Measurements from ENCODE around the gene ATF1. TPM values are rescaled to one million over a fixed set of nuclear protein-coding genes. Genes with fewer than 3 reads are reported as not detected.

ATF1 gene
- total RNA-seq, 1 donor from 2014 or later: 42.5 TPM

DNA sequence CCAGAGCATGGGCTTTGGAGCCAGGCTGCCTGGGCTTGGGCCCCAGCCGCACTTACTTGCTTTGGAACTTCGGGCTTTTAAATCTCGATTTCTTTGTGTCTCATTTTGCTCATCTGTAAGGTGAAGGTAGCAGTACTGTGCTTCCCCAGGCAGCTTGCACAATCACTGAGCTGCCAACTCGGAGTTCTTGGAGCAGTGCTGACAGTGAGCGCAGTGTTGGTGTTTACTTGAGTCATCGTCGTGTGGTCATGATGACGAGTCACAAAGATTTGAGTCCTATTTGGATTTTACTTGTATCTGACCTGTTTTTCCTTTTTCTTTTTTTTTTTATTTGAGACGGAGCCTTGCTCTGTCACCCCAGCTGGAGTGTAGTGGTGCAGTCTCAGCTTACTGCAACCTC lies 31.3 kb upstream of the ATF1 start:
- intact Hi-C loops (cut with micrococcal nuclease): loop anchor here (5.0 kb wide), 1 partner anchor 95 kb away; no protein-coding TSS in a partner anchor
- ChIA-PET POLR2A (no interaction called here), CTCF (no interaction called here)
- Mint-ChIP-seq H3K4me1 (no peaks in the 10 kb centered on the region), H3K9me3 (no peaks in the 10 kb centered on the region), H3K4me3 (no peak overlapping the region), H3K36me3 (ENCODE audit: low read depth) (peaks cover 91% of the 10 kb centered on the region), H3K27me3 (no peaks in the 10 kb centered on the region), H3K27ac (no peak overlapping the region)
- DNase-seq: no peak
- TF ChIP-seq, protein P1, sequence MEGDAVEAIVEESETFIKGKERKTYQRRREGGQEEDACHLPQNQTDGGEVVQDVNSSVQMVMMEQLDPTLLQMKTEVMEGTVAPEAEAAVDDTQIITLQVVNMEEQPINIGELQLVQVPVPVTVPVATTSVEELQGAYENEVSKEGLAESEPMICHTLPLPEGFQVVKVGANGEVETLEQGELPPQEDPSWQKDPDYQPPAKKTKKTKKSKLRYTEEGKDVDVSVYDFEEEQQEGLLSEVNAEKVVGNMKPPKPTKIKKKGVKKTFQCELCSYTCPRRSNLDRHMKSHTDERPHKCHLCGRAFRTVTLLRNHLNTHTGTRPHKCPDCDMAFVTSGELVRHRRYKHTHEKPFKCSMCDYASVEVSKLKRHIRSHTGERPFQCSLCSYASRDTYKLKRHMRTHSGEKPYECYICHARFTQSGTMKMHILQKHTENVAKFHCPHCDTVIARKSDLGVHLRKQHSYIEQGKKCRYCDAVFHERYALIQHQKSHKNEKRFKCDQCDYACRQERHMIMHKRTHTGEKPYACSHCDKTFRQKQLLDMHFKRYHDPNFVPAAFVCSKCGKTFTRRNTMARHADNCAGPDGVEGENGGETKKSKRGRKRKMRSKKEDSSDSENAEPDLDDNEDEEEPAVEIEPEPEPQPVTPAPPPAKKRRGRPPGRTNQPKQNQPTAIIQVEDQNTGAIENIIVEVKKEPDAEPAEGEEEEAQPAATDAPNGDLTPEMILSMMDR (IDR thresholded peaks at IDR 0.05): no peak
- no peak for ATAC-seq (ENCODE audit: low read depth)

DNA sequence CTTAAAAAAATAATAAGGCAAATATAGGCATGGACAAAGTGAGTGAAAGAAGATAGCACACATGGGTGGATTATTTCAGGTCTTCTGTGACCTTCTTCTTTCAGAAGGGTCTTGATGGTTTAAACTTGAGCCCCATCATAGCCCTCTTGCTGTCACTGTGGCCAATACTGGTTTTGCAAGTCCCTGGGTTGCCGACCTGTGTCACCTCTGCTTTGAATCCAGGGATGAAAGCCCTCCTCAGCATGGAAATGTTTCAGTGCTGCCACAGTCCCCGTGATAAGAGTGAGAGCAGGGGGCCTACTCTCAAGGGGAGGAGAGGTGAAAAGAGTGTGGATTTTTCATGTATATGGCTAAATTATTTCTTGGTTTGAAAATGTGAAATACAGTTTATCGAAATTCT lies 30.2 kb upstream of the ATF1 start:
- DNase-seq: no peak
- no peak overlapping the region for H3K4me3 Mint-ChIP-seq
- intact Hi-C loops (cut with micrococcal nuclease): loop anchor here (1.0 to 5.0 kb wide), 2 partner anchors 96 to 229 kb away; partner anchors contain the start of gene DIP2B
- no peaks in the 10 kb centered on the region for H3K9me3 Mint-ChIP-seq
- peaks cover 91% of the 10 kb centered on the region for H3K36me3 Mint-ChIP-seq (ENCODE audit: low read depth)
- H3K4me1 Mint-ChIP-seq: no peaks in the 10 kb centered on the region
- no peak for ATAC-seq (ENCODE audit: low read depth)
- CTCF ChIA-PET: interaction anchor here (1.1 kb wide), 1 partner anchor 229 kb away, joined by 3 read pairs; the partner anchor contains the start of gene DIP2B
- no peaks in the 10 kb centered on the region for H3K27me3 Mint-ChIP-seq
- H3K27ac Mint-ChIP-seq: no peak overlapping the region
- TF ChIP-seq, protein P1 (IDR thresholded peaks at IDR 0.05): no peak
- POLR2A ChIA-PET: no interaction called here

GRCh38 chr12:50734409-50735263 lies 29.3 kb upstream of the ATF1 start:
- ATAC-seq (ENCODE audit: low read depth): no peak
- Mint-ChIP-seq H3K27ac (no peak overlapping the region), H3K27me3 (no peaks in the 10 kb centered on the region), H3K36me3 (ENCODE audit: low read depth) (peaks cover 92% of the 10 kb centered on the region), H3K9me3 (no peaks in the 10 kb centered on the region), H3K4me3 (no peak overlapping the region), H3K4me1 (no peaks in the 10 kb centered on the region)
- ChIA-PET POLR2A (interaction anchor here (1.1 kb wide), 1 partner anchor 230 kb away, joined by 3 read pairs; the partner anchor contains the start of gene DIP2B), CTCF (interaction anchor here (1.1 to 1.5 kb wide), 2 partner anchors 230 kb away, joined by 3 read pairs; partner anchors contain the start of gene DIP2B)
- intact Hi-C loops (cut with micrococcal nuclease): loop anchor here (1.0 to 5.0 kb wide), 2 partner anchors 97 to 230 kb away; partner anchors contain the start of gene DIP2B
- no peak for DNase-seq
- TF ChIP-seq, protein P1 (IDR thresholded peaks at IDR 0.05): no peak

DNA sequence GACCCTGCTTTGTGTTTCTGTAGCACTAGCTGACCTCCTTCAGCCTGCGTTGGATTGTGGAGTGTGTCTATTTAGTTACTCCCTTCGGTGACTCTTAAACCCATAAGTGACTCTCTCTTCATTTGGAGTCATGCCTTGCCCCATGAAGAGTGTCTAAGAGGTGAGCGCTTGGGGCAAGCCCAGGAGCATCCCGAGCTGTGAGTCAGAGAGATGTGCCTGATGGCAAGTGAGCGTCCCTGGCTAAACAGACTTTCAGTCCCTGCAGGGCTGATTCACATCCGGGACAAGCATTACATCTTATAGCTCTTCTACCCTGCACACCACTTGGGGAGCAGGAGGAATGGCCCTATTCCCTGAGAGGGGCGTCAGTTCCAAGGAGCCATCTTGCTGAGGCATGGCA lies 24.3 kb upstream of the ATF1 start:
- ChIA-PET POLR2A (no interaction called here), CTCF (no interaction called here)
- ATAC-seq (ENCODE audit: low read depth) (no peak), DNase-seq (no peak)
- TF ChIP-seq, protein P1 (IDR thresholded peaks at IDR 0.05): no peak
- Mint-ChIP-seq H3K4me1 (no peaks in the 10 kb centered on the region), H3K9me3 (no peaks in the 10 kb centered on the region), H3K27me3 (no peaks in the 10 kb centered on the region), H3K36me3 (ENCODE audit: low read depth) (peaks cover 94% of the 10 kb centered on the region), H3K27ac (no peak overlapping the region), H3K4me3 (no peak overlapping the region)
- intact Hi-C loops (cut with micrococcal nuclease): no loop called here

DNA sequence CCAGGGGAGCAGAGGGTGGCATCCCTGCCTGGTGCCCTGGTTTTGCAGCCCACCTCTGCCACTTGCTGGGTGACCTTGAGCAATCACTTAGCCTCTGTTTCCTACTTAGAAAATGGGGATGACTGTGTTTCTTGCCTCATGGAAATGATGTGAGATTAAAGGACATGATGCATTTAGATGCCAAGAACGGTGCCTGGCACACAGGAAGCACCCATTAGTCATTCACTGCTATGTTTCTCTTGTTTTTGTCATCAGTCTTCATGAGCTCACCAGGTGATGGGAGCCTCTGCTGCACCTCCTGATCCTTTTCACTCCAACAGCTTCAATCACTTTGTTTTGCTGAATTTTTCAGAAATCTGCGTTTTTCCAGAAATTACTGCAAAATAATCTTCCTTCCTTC lies 23.6 kb upstream of the ATF1 start:
- intact Hi-C loops (cut with micrococcal nuclease): no loop called here
- TF ChIP-seq, protein P1 (IDR thresholded peaks at IDR 0.05): no peak
- DNase-seq: no peak
- Mint-ChIP-seq H3K4me3 (no peak overlapping the region), H3K27ac (no peak overlapping the region), H3K9me3 (no peaks in the 10 kb centered on the region), H3K27me3 (no peaks in the 10 kb centered on the region), H3K4me1 (no peaks in the 10 kb centered on the region), H3K36me3 (ENCODE audit: low read depth) (peaks cover 93% of the 10 kb centered on the region)
- ATAC-seq (ENCODE audit: low read depth): no peak
- ChIA-PET POLR2A (no interaction called here), CTCF (no interaction called here)

Measured in activated B cell treated with CpG ODN at 0.5 μM for 24 hours (primary cell).